COR-L47 (cell line): ENCODE data around the gene LRP2.

Source experiments
- DNase-seq: peaks from one replicate; lab custom pipeline; 2025; lab: John Stamatoyannopoulos, UW

LRP2 gene

DNA sequence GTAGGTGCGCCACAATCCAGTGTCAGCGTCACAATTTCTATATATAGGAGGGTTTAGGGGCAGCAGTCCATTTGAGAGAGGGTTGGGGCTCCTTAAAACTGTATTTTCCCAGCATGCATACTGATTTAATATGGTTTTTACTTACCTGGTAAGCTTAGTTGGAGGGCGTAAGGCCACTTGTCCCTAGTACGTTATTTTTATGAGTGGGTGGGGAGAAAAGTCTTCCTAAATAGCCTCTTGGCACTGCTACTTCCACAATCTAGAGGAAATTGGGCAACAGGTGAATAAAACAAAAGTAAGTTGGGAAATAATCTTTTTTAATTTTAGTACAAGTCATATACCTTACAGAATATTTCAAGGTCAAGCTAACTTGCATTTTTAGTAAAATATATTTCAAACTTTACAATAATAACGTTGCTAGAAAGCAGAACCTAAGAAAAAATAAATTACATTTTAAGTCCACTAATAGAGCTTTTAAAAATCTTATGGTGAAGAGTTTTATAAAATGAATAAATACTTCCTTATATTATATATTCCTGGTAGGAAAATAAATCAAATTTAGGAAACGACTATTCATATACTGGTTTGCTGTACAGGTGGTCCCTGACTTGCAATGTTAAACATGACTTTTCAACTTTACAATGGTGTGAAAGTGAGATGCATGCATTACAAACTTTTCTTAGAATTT, 272.1 kb downstream of the LRP2 start:
- no peak for DNase-seq

- DNase-seq: no peak
These were observed 273.2 kb downstream of the LRP2 start for GRCh38 chr2:169089182-169089581.

GRCh38 chr2:169087757-169088379, 274.5 kb downstream of the LRP2 start:
- DNase-seq: no peak

- DNase-seq: no peak
These were observed 275.4 kb downstream of the LRP2 start for GRCh38 chr2:169086893-169087467.

GRCh38 chr2:169082995-169083394, 279.3 kb downstream of the LRP2 start:
- no peak for DNase-seq

DNA sequence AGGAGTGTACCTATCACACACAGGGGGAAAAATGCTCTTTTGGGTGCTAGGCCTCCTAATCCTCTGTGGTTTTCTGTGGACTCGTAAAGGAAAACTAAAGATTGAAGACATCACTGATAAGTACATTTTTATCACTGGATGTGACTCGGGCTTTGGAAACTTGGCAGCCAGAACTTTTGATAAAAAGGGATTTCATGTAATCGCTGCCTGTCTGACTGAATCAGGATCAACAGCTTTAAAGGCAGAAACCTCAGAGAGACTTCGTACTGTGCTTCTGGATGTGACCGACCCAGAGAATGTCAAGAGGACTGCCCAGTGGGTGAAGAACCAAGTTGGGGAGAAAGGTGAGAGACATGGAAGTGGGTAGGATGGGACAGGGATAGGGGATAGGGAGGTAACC, 280.8 kb downstream of the LRP2 start:
- DNase-seq: no peak

DNA sequence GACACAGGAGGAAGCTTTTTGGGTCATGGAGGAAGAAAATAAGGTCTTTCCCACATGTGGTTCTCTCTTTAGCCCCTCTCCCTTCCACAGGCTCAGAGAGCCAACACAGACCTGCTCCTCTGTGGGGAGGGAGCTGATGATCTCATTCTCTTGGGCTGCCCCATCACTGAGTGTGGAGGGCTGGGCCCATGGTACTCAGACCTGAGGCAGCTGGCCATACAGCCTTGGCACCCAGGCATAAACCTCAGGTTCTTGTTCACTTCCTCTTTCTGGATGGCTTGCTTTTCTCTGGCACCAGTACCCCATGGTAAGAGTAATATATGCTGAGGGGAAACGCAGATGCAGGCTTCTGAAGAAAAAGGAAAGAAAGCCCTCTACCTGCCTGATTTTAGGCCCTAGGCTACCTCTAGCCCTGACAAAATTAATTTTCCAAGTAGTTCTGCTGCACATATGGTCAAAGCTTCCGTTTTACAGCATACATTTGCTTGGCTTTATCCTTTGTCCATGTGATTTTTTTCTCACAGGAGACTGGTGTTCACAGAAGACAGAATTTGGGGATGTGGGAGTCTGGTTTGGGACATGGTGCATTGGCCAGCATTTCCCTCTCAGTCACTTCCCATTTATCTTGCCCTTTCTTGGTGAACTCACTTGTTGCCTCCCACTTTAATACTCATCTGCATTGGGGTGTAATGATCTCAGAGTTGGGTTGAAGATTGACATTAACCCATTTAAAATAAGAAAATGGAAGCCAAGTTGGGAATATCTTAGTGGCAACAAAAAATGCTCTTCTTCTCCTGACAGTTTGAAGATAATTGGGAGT, 281.9 kb downstream of the LRP2 start:
- DNase-seq: no peak

GRCh38 chr2:169077674-169078240, 284.6 kb downstream of the LRP2 start:
- no peak for DNase-seq
